ENCODE results near the gene BTRC.

Gene BTRC

DNA sequence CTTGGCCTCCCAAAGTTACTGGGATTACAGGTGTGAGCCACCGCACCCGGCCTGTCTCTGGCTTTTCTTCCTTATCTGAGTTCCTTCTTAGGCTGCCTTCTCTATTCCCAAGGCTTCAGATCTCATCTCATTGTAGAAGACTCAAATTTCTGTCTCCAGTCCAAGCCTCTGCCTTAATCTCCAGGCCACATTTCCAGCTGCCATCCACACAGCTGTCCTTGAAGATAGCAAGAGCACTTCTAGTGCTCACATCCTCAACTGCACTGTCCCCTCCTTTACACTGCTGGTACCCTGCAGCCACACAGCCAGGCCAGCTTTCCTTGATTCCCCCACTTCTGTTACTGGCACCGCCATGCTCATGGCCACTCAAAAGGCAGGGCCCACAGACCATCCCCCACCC lies 198.5 kb downstream of the BTRC start:
- TF ChIP-seq, protein P1, sequence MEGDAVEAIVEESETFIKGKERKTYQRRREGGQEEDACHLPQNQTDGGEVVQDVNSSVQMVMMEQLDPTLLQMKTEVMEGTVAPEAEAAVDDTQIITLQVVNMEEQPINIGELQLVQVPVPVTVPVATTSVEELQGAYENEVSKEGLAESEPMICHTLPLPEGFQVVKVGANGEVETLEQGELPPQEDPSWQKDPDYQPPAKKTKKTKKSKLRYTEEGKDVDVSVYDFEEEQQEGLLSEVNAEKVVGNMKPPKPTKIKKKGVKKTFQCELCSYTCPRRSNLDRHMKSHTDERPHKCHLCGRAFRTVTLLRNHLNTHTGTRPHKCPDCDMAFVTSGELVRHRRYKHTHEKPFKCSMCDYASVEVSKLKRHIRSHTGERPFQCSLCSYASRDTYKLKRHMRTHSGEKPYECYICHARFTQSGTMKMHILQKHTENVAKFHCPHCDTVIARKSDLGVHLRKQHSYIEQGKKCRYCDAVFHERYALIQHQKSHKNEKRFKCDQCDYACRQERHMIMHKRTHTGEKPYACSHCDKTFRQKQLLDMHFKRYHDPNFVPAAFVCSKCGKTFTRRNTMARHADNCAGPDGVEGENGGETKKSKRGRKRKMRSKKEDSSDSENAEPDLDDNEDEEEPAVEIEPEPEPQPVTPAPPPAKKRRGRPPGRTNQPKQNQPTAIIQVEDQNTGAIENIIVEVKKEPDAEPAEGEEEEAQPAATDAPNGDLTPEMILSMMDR (IDR thresholded peaks at IDR 0.05; ENCODE audit: low read depth, low read length): no peak
- Histone ChIP-seq H3K36me3 (peaks cover 35% of the 10 kb centered on the region), H3K4me3 (ENCODE audit: low read depth, low read length) (no peak overlapping the region), H3K27ac (no peak overlapping the region), H3K9me3 (ENCODE audit: severe bottlenecking) (no peaks in the 10 kb centered on the region), H3K27me3 (ENCODE audit: insufficient read depth, low read depth, severe bottlenecking) (no peaks in the 10 kb centered on the region)
- no peak for DNase-seq

GRCh38 chr10:101557541-101557940 lies 203.6 kb downstream of the BTRC start:
- Histone ChIP-seq H3K27me3 (ENCODE audit: insufficient read depth, low read depth, severe bottlenecking) (no peaks in the 10 kb centered on the region), H3K27ac (no peak overlapping the region), H3K4me3 (ENCODE audit: low read depth, low read length) (no peak overlapping the region), H3K9me3 (ENCODE audit: severe bottlenecking) (no peaks in the 10 kb centered on the region), H3K36me3 (peaks cover 24% of the 10 kb centered on the region)
- no peak for DNase-seq
- TF ChIP-seq, protein P1 (IDR thresholded peaks at IDR 0.05; ENCODE audit: low read depth, low read length): no peak

GRCh38 chr10:101558204-101558603 lies 204.2 kb downstream of the BTRC start:
- no peak for DNase-seq
- Histone ChIP-seq H3K36me3 (peaks cover 17% of the 10 kb centered on the region), H3K27me3 (ENCODE audit: insufficient read depth, low read depth, severe bottlenecking) (no peaks in the 10 kb centered on the region), H3K4me3 (ENCODE audit: low read depth, low read length) (no peak overlapping the region), H3K27ac (0 out of 2 replicates have a peak overlapping the region, but pooled peaks have one; percentile 8), H3K9me3 (ENCODE audit: severe bottlenecking) (no peaks in the 10 kb centered on the region)
- TF ChIP-seq, protein P1 (IDR thresholded peaks at IDR 0.05; ENCODE audit: low read depth, low read length): no peak

DNA sequence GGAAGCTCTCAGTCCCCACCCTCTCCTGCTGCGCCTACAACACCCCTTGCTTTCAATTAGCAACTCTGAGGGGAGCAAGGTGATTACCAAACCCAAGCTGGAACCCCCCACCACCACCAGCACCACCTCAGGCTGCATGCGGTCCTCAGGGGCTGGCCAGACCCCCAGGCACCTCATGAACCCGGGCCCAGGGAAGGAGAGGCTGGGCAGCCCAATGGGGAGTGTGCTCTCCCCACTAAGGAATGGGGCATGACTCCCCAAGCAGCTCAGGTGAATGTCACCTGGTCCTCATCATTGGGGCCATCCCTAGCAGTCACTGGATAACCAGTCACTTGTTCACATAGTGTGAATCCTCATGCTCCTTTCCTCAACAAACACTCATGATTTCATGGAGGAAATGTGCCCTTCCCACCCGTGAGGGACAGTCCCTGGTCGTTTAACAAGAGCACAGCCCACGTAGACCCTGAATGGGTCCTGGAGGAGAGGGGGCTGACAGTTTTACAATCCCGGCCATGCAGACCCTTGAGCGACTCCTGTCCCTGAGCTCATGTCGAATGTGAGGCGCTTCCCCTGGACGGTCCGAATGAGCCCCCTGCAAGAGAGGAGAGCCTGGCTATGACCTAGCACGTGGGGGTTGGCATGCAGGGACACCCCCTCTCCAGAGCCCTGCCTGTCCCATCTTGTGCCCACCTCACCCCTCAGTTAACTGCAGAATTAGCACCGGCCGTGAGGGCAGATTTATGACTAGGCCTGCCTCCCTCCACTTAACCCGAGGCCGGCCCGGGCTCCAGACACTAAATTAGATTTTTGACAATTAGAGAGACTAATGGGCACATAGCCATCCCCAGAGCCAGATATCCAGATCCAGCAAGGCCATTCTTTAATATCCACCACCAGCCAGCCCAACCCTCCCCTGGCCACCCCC lies 205.0 kb downstream of the BTRC start:
- H3K27ac ChIP-seq: no peak overlapping the region
- no peaks in the 10 kb centered on the region for H3K27me3 ChIP-seq (ENCODE audit: insufficient read depth, low read depth, severe bottlenecking)
- peaks cover 13% of the 10 kb centered on the region for H3K36me3 ChIP-seq
- H3K9me3 ChIP-seq (ENCODE audit: severe bottlenecking): no peaks in the 10 kb centered on the region
- DNase-seq: no peak
- no peak overlapping the region for H3K4me3 ChIP-seq (ENCODE audit: low read depth, low read length)
- TF ChIP-seq, protein P1 (IDR thresholded peaks at IDR 0.05; ENCODE audit: low read depth, low read length): no peak

DNA sequence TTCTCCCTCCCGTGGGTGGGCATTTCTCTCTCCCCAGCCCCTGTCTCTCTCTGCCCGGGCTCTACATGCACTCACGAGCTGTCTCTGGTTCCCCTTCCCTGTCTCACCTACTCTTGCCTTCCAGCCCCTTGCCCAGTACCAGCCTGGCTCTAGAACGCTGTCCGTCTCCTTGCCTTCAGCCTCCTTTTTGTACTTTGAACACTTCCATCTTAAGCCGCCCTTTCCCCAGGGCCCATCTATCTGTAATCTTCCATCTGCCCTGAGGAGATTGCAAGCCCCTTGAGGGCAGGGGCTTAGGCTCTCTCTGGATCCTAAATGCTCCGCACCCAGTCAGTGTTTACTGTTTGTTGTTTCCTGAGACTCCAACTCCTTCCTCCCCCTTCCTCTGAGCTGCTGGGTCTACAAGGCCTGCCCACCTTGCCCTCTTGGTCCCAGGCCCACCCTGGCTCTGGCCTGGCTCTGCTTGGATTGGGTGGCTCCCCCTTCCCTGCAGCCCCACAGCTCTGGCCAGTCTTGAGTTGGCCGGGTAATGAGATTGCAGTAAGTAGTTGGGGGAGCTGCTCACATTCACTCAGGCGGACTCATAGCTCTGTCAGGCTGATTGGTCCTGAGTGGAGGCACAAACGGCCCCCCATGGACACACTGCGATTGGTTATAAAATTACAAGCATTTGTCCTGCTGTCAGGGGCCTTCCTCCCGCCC lies 205.8 kb downstream of the BTRC start:
- DNase-seq: no peak
- Histone ChIP-seq H3K27ac (no peak overlapping the region), H3K36me3 (peaks cover 7% of the 10 kb centered on the region; the same call in 1 of the 2 replicates), H3K27me3 (ENCODE audit: insufficient read depth, low read depth, severe bottlenecking) (no peaks in the 10 kb centered on the region), H3K4me3 (ENCODE audit: low read depth, low read length) (no peak overlapping the region), H3K9me3 (ENCODE audit: severe bottlenecking) (no peaks in the 10 kb centered on the region)
- TF ChIP-seq, protein P1 (IDR thresholded peaks at IDR 0.05; ENCODE audit: low read depth, low read length): no peak

Data from WERI-Rb-1 (cell line).